Adrenal gland (tissue), 12 donors: ENCODE measurements around the gene UPP1. TPM values are rescaled to one million over a fixed set of nuclear protein-coding genes. Genes with fewer than 3 reads are reported as not detected.

Experiments
- DNase-seq, 7 donors: peaks; one replicate each; pipeline ENCODE4 v3.0.0-alpha.2; 2019 to 2020
- H3K27ac ChIP-seq, 5 donors: fragments of 200-600 bp; sonication (generic) in 4 of 5; 1 replicate in 3 of 5; 2 replicates in 2 of 5; pipeline versions ENCODE4 v1.5.1 to v1.8.0; 2016 to 2020; ENCODE audit warnings: mild to moderate bottlenecking in 1 of 5
- H3K27me3 ChIP-seq: fragments of 200-600 bp; 2 replicates; pipeline ENCODE4 v1.8.0; 2021
- H3K36me3 ChIP-seq, 2 donors: fragments of 200-600 bp; replicated peaks in 1 of 2; 1 replicate in 1 of 2; 2 replicates in 1 of 2; pipeline versions ENCODE4 v1.5.1 to v1.8.0; 2018 to 2022
- H3K4me1 ChIP-seq, 2 donors: fragments of 200-600 bp; replicated peaks in 1 of 2; 1 replicate in 1 of 2; 2 replicates in 1 of 2; pipeline versions ENCODE4 v1.5.1 to v1.8.0; 2018 to 2021
- H3K4me3 ChIP-seq, 4 donors: fragments of 200-600 bp; sonication (generic) in 3 of 4; one replicate each; pipeline ENCODE4 v1.5.1; 2016 to 2018
- H3K9me3 ChIP-seq, 3 donors: fragments of 200-600 bp; sonication (generic) in 1 of 3; replicated peaks in 1 of 3; 1 replicate in 2 of 3; 2 replicates in 1 of 3; pipeline versions ENCODE4 v1.5.1 to v1.8.0; 2016 to 2021
- POLR2A ChIP-seq, 2 donors: fragments of 450-650 bp; IDR thresholded peaks; one replicate each; pipeline ENCODE4 v1.6.1; 2017; ENCODE audit warnings: antibody characterized with exemption in 2 of 2, mild to moderate bottlenecking in 2 of 2, moderate library complexity in 1 of 2
- WGBS, 4 donors: extraction: QIAGEN DNeasy Blood & Tissue Kit in 2 of 4; methylation state at CpG; one replicate each; pipeline versions ENCODE4 v1.1.5 to v1.1.7; 2013 to 2017; 5-methylcytosine and 5-hydroxymethylcytosine counted together
- intact Hi-C, 2 donors: fragments of 100-400 bp; cut with DNase I; formaldehyde crosslinking; loops; one replicate each; pipeline versions ENCODE4 v1.14.1 to v1.15.0; 2022 to 2023
- polyA plus RNA-seq, 3 donors: library from polyadenylated mRNA; stranded (reverse); fragments of 200-250 nt in 2 of 3; fragments of 350-450 nt in 1 of 3; fragmentation: Illumina TruSeq in 1 of 3; extraction: RNeasy Lipid Tissue Mini Kit (QIAGEN cat#74804) in 1 of 3; gene quantifications; one replicate each; pipeline ENCODE4 v1.2.3, GENCODE V29; 2013 to 2014
- total RNA-seq, 9 donors: library from RNA; depleted of rRNA in 4 of 9; stranded (reverse); fragments of >200 nt in 4 of 9; fragments of 120-200 nt in 1 of 9; fragmentation: NEBNext Ultra II Directional in 1 of 9; extraction: Animal tissue kit (Norgen Biotek cat#: 25700) in 1 of 9; gene quantifications; one replicate each; pipeline versions ENCODE4 v1.1.0 to v1.2.4, GENCODE V29; 2013 to 2023
- TF ChIP-seq, protein P1 (sequence below), 6 experiments: fragments of 450-650 bp in 4 of 6; fragments of 200-600 bp in 2 of 6; sonication (generic) in 1 of 6; IDR thresholded peaks; 1 replicate in 5 of 6; 2 replicates in 1 of 6; pipeline versions ENCODE4 v1.5.1 to v1.8.0; 2016 to 2021; ENCODE audit warnings: antibody characterized with exemption in 6 of 6, mild to moderate bottlenecking in 2 of 6, moderate library complexity in 1 of 6
- donor health status: healthy with polysubstance abuse.
- donor health status: Bipolar disorder and iron deficiency.
- donor health status: DM: yes; HTN: yes; CAD: no.
- donor health status: DM: no; HTN: no; CAD: no.
- donor health status: DM: no; HTN: no; CAD: no.
- donor health status: DM: yes; HTN: yes; CAD: no.

Gene UPP1
- total and polyA plus RNA-seq, 12 donors: 6.9 to 132 (median 24.8) TPM

GRCh38 chr7:48048113-48048512 lies 41.0 kb upstream of the UPP1 start:
- Histone ChIP-seq H3K36me3 (no peaks in the 10 kb centered on the region), H3K27ac (no peak overlapping the region), H3K9me3 (no peaks in the 10 kb centered on the region), H3K4me3 (no peak overlapping the region), H3K4me1 (no peaks in the 10 kb centered on the region), H3K27me3 (no peaks in the 10 kb centered on the region)
- no peak for DNase-seq
- 91 to 94% (median 92%) methylated on average over 8 of the region's 8 CpGs for WGBS, 4 donors
- no peak for TF ChIP-seq POLR2A (IDR thresholded peaks at IDR 0.05)
- TF ChIP-seq, protein P1, sequence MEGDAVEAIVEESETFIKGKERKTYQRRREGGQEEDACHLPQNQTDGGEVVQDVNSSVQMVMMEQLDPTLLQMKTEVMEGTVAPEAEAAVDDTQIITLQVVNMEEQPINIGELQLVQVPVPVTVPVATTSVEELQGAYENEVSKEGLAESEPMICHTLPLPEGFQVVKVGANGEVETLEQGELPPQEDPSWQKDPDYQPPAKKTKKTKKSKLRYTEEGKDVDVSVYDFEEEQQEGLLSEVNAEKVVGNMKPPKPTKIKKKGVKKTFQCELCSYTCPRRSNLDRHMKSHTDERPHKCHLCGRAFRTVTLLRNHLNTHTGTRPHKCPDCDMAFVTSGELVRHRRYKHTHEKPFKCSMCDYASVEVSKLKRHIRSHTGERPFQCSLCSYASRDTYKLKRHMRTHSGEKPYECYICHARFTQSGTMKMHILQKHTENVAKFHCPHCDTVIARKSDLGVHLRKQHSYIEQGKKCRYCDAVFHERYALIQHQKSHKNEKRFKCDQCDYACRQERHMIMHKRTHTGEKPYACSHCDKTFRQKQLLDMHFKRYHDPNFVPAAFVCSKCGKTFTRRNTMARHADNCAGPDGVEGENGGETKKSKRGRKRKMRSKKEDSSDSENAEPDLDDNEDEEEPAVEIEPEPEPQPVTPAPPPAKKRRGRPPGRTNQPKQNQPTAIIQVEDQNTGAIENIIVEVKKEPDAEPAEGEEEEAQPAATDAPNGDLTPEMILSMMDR (IDR thresholded peaks at IDR 0.05): no peak
- intact Hi-C loops: no loop called here

- no peaks in the 10 kb centered on the region for H3K36me3 ChIP-seq
- no peaks in the 10 kb centered on the region for H3K9me3 ChIP-seq
- no peak overlapping the region for H3K27ac ChIP-seq
- peak in 2 of 7 donors; percentile 11 to 22 for DNase-seq
- intact Hi-C loops: no loop called here
- H3K4me1 ChIP-seq: no peaks in the 10 kb centered on the region
- no peaks in the 10 kb centered on the region for H3K27me3 ChIP-seq
- no peak overlapping the region for H3K4me3 ChIP-seq
- TF ChIP-seq POLR2A (IDR thresholded peaks at IDR 0.05): no peak
- TF ChIP-seq, protein P1 (IDR thresholded peaks at IDR 0.05): no peak
- 67 to 86% (median 78%) methylated on average over 8 of the region's 8 CpGs for WGBS, 4 donors
These were observed 39.2 kb upstream of the UPP1 start for GRCh38 chr7:48049850-48050249.

- H3K4me1 ChIP-seq: no peaks in the 10 kb centered on the region
- no peaks in the 10 kb centered on the region for H3K27me3 ChIP-seq
- H3K4me3 ChIP-seq: no peak overlapping the region
- intact Hi-C loops: no loop called here
- no peaks in the 10 kb centered on the region for H3K36me3 ChIP-seq
- peaks cover 0 to 5% (median 0%) of the 10 kb centered on the region in 3 donors for H3K9me3 ChIP-seq
- no peak for DNase-seq
- no peak overlapping the region for H3K27ac ChIP-seq
- WGBS, 4 donors: 71 to 76% (median 74%) methylated on average over 8 of the region's 8 CpGs
- TF ChIP-seq, protein P1 (IDR thresholded peaks at IDR 0.05): no peak
These were observed 36.3 kb upstream of the UPP1 start for GRCh38 chr7:48052748-48053147.

DNA sequence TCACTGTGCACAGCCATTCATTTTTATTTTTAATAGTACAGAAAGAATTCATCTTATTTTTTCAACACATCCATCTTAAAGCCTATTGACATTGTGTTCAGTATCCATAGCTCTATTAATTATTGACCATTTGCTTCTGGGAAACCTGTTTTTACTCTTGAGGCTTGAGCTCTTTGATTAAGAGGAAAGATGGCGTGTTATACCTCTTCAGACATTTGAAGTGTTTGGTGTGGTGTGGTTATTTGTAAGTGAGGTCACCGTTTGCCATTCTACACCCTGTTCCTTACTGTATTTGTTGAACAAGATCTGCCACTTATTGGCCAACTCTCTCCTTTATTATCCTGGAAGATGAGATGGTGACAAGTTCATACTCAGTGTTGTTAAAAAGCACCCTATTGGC lies 35.3 kb upstream of the UPP1 start:
- no peaks in the 10 kb centered on the region for H3K27me3 ChIP-seq
- TF ChIP-seq, protein P1 (IDR thresholded peaks at IDR 0.05): no peak
- H3K36me3 ChIP-seq: no peaks in the 10 kb centered on the region
- H3K4me3 ChIP-seq: no peak overlapping the region
- WGBS, 4 donors: 85 to 92% (median 88%) methylated on average over 2 of the region's 2 CpGs
- no peak overlapping the region for H3K27ac ChIP-seq
- intact Hi-C loops: no loop called here
- H3K9me3 ChIP-seq: peaks cover 0 to 5% (median 0%) of the 10 kb centered on the region in 3 donors
- H3K4me1 ChIP-seq: no peaks in the 10 kb centered on the region
- DNase-seq: no peak
